ENCODE measurements around the gene HDAC4. TPM values are rescaled to one million over a fixed set of nuclear protein-coding genes. Genes with fewer than 3 reads are reported as not detected.

Gene HDAC4
- total and polyA plus RNA-seq, 2 of the 8 experiments (the other 6 are each of a cell fraction or from before 2014, with no cell fraction given) = 15.4 to 31.5 TPM

- no peak for TF ChIP-seq POLR2A (IDR thresholded peaks at IDR 0.05; ENCODE audit: control extremely low read depth in 1 of 2, low read depth in 2 of 2, low read length in 2 of 2)
- no peak for TF ChIP-seq TAF1 (IDR thresholded peaks at IDR 0.05; ENCODE audit: low read depth, low read length)
- no peak for TF ChIP-seq SIRT6 (IDR thresholded peaks at IDR 0.05; ENCODE audit: low read length)
- TF ChIP-seq EZH2 (IDR thresholded peaks at IDR 0.05; ENCODE audit: low read depth, low read length, severe bottlenecking) = no peak
Measured at GRCh38 chr2:239006622-239007285, 394.1 kb downstream of the HDAC4 start (continued).

All from H1 (cell line).